IgD-negative memory B cell (primary cell): ENCODE measurements around the gene ANXA2. TPM values are rescaled to one million over a fixed set of nuclear protein-coding genes. Genes with fewer than 3 reads are reported as not detected.
"Not testable (repeated sequence)": the region's sequence is repeated elsewhere in the genome, so short reads cannot be mapped to it uniquely, and the experiment has no call there.

Experiments used
- H3K27ac Mint-ChIP-seq, 3 donors: one replicate each; pipeline ENCODE4 v1.8.0; 2020 to 2022; ENCODE audit warnings: mild to moderate bottlenecking in 3 of 3, mixed read lengths in 3 of 3, moderate library complexity in 1 of 3
- H3K27me3 Mint-ChIP-seq: one replicate; pipeline ENCODE4 v1.8.0; 2021; ENCODE audit warnings: mixed read lengths
- H3K36me3 Mint-ChIP-seq: one replicate; pipeline ENCODE4 v1.8.0; 2020; ENCODE audit warnings: mild to moderate bottlenecking, mixed read lengths
- H3K4me1 Mint-ChIP-seq, 3 donors: one replicate each; pipeline ENCODE4 v1.8.0; 2020 to 2022; ENCODE audit warnings: mixed read lengths in 3 of 3, mild to moderate bottlenecking in 1 of 3
- H3K4me3 Mint-ChIP-seq, 4 donors: one replicate each; pipeline ENCODE4 v1.8.0; 2020 to 2022; ENCODE audit warnings: mild to moderate bottlenecking in 4 of 4, mixed read lengths in 4 of 4, moderate library complexity in 3 of 4
- H3K9me3 Mint-ChIP-seq, 3 donors: one replicate each; pipeline ENCODE4 v1.8.0; 2020 to 2021; ENCODE audit warnings: mixed read lengths in 3 of 3, mild to moderate bottlenecking in 1 of 3
- polyA plus RNA-seq: library from polyadenylated mRNA; unstranded; fragments of 300-500 nt; fragmentation: Illumina TruSeq; gene quantifications from one replicate; pipeline ENCODE4 v1.2.3, GENCODE V29; 2021

The ANXA2 gene
- polyA plus RNA-seq, 1 donor from 2014 or later: 462 TPM

- Mint-ChIP-seq H3K36me3 (peaks cover 4% of the 10 kb centered on the region), H3K4me3 (no peak overlapping the region), H3K27ac (no peak overlapping the region), H3K27me3 (no peaks in the 10 kb centered on the region), H3K4me1 (peaks cover 0 to 5% (median 0%) of the 10 kb centered on the region in 3 donors), H3K9me3 (no peaks in the 10 kb centered on the region)
Measured at GRCh38 chr15:60372756-60373155, 25.0 kb downstream of the ANXA2 start.

- Mint-ChIP-seq H3K36me3 (peaks cover 4% of the 10 kb centered on the region), H3K27me3 (no peaks in the 10 kb centered on the region), H3K9me3 (no peaks in the 10 kb centered on the region), H3K27ac (no peak overlapping the region), H3K4me1 (peaks cover 0 to 5% (median 0%) of the 10 kb centered on the region in 3 donors), H3K4me3 (no peak overlapping the region)
Measured at GRCh38 chr15:60372227-60372626, 25.6 kb downstream of the ANXA2 start.

GRCh38 chr15:60371175-60372051 lies 26.4 kb downstream of the ANXA2 start:
- Mint-ChIP-seq H3K36me3 (peaks cover 4% of the 10 kb centered on the region), H3K27me3 (no peaks in the 10 kb centered on the region), H3K4me3 (no peak overlapping the region), H3K4me1 (peaks cover 0 to 5% (median 0%) of the 10 kb centered on the region in 3 donors), H3K9me3 (no peaks in the 10 kb centered on the region), H3K27ac (no peak overlapping the region)

GRCh38 chr15:60370869-60371136 lies 27.0 kb downstream of the ANXA2 start:
- Mint-ChIP-seq H3K27me3 (no peaks in the 10 kb centered on the region), H3K9me3 (no peaks in the 10 kb centered on the region), H3K27ac (peak overlapping the region in 1 of 3 donors; percentile 29), H3K36me3 (peaks cover 4% of the 10 kb centered on the region), H3K4me3 (no peak overlapping the region), H3K4me1 (peaks cover 0 to 5% (median 0%) of the 10 kb centered on the region in 3 donors)

- peaks cover 0 to 5% (median 0%) of the 10 kb centered on the region in 3 donors for H3K4me1 Mint-ChIP-seq
Measured at GRCh38 chr15:60370105-60370868, 27.5 kb downstream of the ANXA2 start.

GRCh38 chr15:60369696-60370095 lies 28.1 kb downstream of the ANXA2 start:
- peak overlapping the region in 1 of 3 donors; percentile 61 for H3K27ac Mint-ChIP-seq
- peaks cover 0 to 5% (median 0%) of the 10 kb centered on the region in 3 donors for H3K4me1 Mint-ChIP-seq
- peaks cover 6% of the 10 kb centered on the region for H3K36me3 Mint-ChIP-seq
- no peaks in the 10 kb centered on the region for H3K9me3 Mint-ChIP-seq
- H3K27me3 Mint-ChIP-seq: no peaks in the 10 kb centered on the region
- no peak overlapping the region for H3K4me3 Mint-ChIP-seq

More at GRCh38 chr15:60370105-60370868, 27.5 kb downstream of the ANXA2 start:
- H3K36me3 Mint-ChIP-seq: peaks cover 5% of the 10 kb centered on the region
- H3K27me3 Mint-ChIP-seq: no peaks in the 10 kb centered on the region
- peak overlapping the region in 1 of 3 donors; percentile 29 for H3K27ac Mint-ChIP-seq
- no peak overlapping the region for H3K4me3 Mint-ChIP-seq
- H3K9me3 Mint-ChIP-seq: no peaks in the 10 kb centered on the region

GRCh38 chr15:60364612-60364924 lies 33.2 kb downstream of the ANXA2 start:
- Mint-ChIP-seq H3K27ac (peak overlapping the region in 1 of 3 donors; percentile 23), H3K27me3 (no peaks in the 10 kb centered on the region), H3K36me3 (peaks cover 6% of the 10 kb centered on the region), H3K4me3 (no peak overlapping the region), H3K4me1 (peaks cover 0 to 5% (median 0%) of the 10 kb centered on the region in 3 donors), H3K9me3 (no peaks in the 10 kb centered on the region)

- H3K4me3 Mint-ChIP-seq: no peak overlapping the region
- H3K27ac Mint-ChIP-seq: peak overlapping the region in 2 of 3 donors; percentile 20 to 23
- no peaks in the 10 kb centered on the region for H3K9me3 Mint-ChIP-seq
- peaks cover 0 to 2% (median 0%) of the 10 kb centered on the region in 3 donors for H3K4me1 Mint-ChIP-seq
- H3K27me3 Mint-ChIP-seq: no peaks in the 10 kb centered on the region
- peaks cover 6% of the 10 kb centered on the region for H3K36me3 Mint-ChIP-seq
Measured at GRCh38 chr15:60363903-60364611, 33.7 kb downstream of the ANXA2 start.

- Mint-ChIP-seq H3K4me3 (no peak overlapping the region), H3K9me3 (no peaks in the 10 kb centered on the region), H3K36me3 (peaks cover 6% of the 10 kb centered on the region), H3K4me1 (peaks cover 0 to 2% (median 0%) of the 10 kb centered on the region in 3 donors), H3K27me3 (no peaks in the 10 kb centered on the region), H3K27ac (peak overlapping the region in 1 of 3 donors; percentile 17)
Measured at GRCh38 chr15:60363087-60363549, 34.7 kb downstream of the ANXA2 start.

- peaks cover 6% of the 10 kb centered on the region for H3K36me3 Mint-ChIP-seq
- H3K4me3 Mint-ChIP-seq: no peak overlapping the region
- no peak overlapping the region for H3K27ac Mint-ChIP-seq
- no peaks in the 10 kb centered on the region for H3K27me3 Mint-ChIP-seq
- peaks cover 0 to 2% (median 0%) of the 10 kb centered on the region in 3 donors for H3K4me1 Mint-ChIP-seq
- H3K9me3 Mint-ChIP-seq: no peaks in the 10 kb centered on the region
Measured at GRCh38 chr15:60362321-60363086, 35.3 kb downstream of the ANXA2 start.

- H3K36me3 Mint-ChIP-seq: not testable (repeated sequence)
Measured at GRCh38 chr15:60359738-60360137, 38.0 kb downstream of the ANXA2 start.

GRCh38 chr15:60358935-60359682 lies 38.7 kb downstream of the ANXA2 start:
- Mint-ChIP-seq H3K9me3 (no peaks in the 10 kb centered on the region), H3K27me3 (no peaks in the 10 kb centered on the region), H3K36me3 (peaks cover 4% of the 10 kb centered on the region), H3K4me3 (no peak overlapping the region), H3K27ac (no peak overlapping the region), H3K4me1 (peaks cover 0 to 2% (median 0%) of the 10 kb centered on the region in 3 donors)

More at GRCh38 chr15:60359738-60360137, 38.0 kb downstream of the ANXA2 start:
- not testable (repeated sequence) for H3K27me3 Mint-ChIP-seq, H3K9me3 Mint-ChIP-seq, H3K4me3 Mint-ChIP-seq, H3K4me1 Mint-ChIP-seq
- peak overlapping the region in 1 of 3 donors; percentile 10 for H3K27ac Mint-ChIP-seq

- Mint-ChIP-seq H3K36me3 (peaks cover 7% of the 10 kb centered on the region), H3K4me3 (no peak overlapping the region), H3K27me3 (no peaks in the 10 kb centered on the region)
Measured at GRCh38 chr15:60356832-60357231, 41.0 kb downstream of the ANXA2 start.

More at GRCh38 chr15:60356832-60357231, 41.0 kb downstream of the ANXA2 start:
- Mint-ChIP-seq H3K4me1 (no peaks in the 10 kb centered on the region), H3K27ac (no peak overlapping the region), H3K9me3 (no peaks in the 10 kb centered on the region)
